Skin epidermis (tissue), 12 donors: ENCODE results near the gene FAM171A1.

Experiments used
- H3K27ac ChIP-seq, 21 experiments: fragments of 200-600 bp; sonication (generic) in 11 of 21; one replicate each; pipeline ENCODE4 v1.5.0; 2020; ENCODE audit warnings: mild to moderate bottlenecking in 3 of 21, inconsistent platforms in 2 of 21, moderate library complexity in 2 of 21
- H3K4me3 ChIP-seq, 7 experiments: fragments of 200-600 bp; sonication (generic) in 2 of 7; one replicate each; pipeline ENCODE4 v1.5.0; 2020; ENCODE audit warnings: inconsistent platforms in 2 of 7, mild to moderate bottlenecking in 2 of 7, moderate library complexity in 1 of 7

FAM171A1 gene

GRCh38 chr10:15163253-15163828, 207.7 kb downstream of the FAM171A1 start:
- no peak overlapping the region for H3K4me3 ChIP-seq
- H3K27ac ChIP-seq = no peak overlapping the region
